Stimulated activated CD8-positive, alpha-beta memory T cell treated with anti-CD3 and anti-CD28 coated beads, Interleukin-7, amount 100 ng/mL, for 1 hour (primary cell): Measurements from ENCODE around the gene SPDYE2.
"Not testable (repeated sequence)": the region's sequence is repeated elsewhere in the genome, so short reads cannot be mapped to it uniquely, and the experiment has no call there.

Experiments used
- DNase-seq, 2 donors: peaks; one replicate each; pipeline ENCODE4 v3.0.0-alpha.2; 2020; ENCODE audit warnings: low read depth in 2 of 2

SPDYE2 gene

DNA sequence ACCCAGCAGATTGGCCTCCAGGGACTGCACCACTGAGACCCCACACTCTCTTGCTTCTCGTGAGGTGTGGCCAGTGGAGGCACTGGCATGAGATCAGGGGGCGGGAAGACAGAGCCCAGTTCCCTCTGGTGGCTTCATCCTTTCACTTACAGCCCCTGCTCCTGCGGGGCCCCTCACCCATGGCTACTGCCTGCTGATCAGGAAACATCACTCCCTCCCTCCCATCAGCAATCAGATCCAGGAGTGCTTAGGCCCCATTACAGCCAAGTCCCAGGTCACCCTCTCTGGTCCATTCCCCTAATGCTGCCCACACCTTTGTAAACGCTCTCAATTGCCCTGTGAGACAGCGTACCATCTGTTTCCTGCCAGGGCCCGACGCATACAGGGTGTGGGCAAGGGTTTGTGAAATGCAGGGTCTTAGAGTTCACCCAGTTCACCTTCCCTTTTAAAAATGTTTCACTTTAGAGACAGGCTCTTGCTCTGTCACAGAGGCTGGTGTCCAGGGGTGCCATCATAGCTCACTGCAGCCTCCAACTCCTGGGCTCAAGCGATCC is 15.9 kb upstream of the SPDYE2 start:
- DNase-seq, result not testable (repeated sequence)

DNA sequence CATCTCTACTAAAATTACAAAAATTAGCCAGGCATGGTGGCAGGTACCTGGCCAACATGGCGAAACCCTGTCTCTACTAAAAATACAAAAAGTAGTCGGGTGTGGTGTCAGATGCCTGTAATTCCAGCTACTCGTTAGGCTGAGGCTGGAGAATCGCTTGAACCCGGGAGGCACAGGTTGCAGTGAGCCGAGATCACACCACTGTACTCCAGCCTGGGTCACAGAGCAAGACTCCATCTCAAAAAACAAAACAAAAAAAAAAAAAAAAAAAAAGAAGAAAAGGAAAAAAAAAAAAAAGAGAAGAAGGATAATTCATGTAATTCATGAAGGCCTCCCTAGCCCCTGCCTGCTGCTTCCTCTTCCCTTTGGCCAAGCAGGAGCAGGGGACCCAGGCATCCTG is 10.4 kb upstream of the SPDYE2 start:
- not testable (repeated sequence) for DNase-seq

DNA sequence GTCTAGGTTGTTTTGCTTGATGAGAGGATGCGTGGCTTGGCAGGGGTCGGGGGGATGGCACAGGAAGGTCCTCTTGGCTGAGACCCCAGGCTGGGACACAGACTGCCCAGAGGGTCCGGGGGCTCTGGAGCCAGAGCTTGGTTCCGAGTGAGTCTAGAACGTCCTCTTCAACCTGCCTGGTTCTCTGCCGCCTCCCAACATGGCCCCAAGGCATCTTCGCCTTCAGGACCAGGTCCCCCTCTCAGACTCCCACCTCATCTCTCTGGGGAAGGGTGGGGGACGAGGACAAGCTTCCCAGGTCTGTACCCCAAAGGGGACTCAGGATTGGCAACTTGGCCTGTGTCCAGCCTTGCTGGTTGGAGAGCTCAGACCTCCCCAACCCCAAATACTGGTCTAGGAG is 8.9 kb upstream of the SPDYE2 start:
- not testable (repeated sequence) for DNase-seq

DNA sequence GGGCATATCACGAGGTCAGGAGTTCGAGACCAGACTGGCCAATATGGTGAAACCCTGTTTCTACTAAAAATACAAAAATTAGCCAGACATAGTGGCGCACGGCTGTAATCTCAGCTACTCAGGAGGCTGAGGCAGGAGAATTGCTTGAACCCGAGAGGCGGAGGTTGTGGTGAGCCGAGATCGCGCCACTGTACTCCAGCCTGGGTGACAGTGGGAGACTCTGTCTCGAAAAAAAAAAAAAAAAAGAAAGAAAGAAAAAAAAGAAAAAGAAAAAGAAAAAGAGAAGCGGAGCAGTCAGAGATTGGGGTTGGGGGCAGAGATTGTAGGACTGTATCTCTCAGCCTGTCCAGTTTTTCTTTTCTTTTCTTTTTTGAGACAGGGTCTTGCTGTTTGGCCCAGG is 8.3 kb upstream of the SPDYE2 start:
- not testable (repeated sequence) for DNase-seq

DNA sequence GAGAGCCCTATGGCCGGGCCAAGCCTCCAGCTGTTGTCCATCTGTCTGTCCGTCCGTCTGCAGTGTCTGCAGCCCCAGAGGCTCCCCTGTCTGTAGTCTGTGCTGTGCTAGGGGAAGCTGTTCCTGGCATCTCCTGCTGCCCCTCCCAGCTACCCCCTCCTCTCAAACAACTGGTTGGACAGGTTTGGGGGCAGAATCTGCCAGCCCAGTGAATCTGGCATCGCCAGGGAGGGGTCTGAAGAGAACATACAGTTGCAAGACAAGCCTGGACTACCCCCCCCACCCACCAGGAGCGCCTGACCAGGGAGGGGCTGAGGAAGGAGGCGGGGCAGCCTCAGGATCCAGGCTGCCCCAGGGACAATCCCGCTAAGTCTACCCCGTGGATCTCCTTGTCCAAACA is 7.4 kb upstream of the SPDYE2 start, which contains the start of gene UPK3BL2:
UPK3BL2 (minus strand) TSS at position 101 of the 400 bp plus-strand sequence; CDS start at position 41, 60 bp downstream.
- not testable (repeated sequence) for DNase-seq

DNA sequence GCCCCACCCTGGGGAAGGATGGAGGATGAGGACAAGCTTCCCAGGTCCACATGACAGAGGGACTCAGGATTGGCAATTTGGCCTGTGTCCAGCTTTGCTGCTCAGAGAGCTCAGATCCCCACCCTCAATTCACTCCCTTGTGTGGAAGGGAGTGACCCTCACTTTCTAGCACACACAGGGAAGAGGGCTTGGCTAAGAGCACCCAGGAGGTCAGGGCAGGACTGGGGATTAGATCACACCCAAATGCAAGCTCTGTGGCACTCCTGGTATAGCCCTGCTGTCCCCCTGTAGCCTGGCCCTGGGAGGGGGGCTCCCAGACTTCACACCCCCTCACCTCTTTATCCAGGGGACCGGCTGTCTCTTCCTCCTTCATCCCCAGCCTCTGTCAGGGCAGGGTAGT is 6.7 kb upstream of the SPDYE2 start:
- not testable (repeated sequence) for DNase-seq

DNA sequence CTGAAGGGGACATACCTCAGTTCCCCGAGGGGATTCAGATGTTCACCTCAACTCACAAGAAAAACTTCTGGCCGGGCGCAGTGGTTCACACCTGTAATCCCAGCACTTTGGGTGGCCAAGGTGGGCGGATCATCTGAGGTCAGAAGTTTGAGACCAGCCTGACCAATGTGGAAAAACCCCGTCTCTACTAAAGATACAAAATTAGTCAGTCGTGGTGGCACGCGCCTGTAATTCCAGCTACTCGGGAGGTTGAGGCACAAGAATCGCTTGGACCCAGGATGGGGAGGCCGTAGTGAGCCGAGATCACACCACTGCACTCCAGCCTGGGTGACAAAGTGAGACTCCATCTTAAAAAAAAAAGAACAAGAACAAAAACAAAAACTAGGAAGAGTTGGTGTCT is 5.7 kb upstream of the SPDYE2 start:
- DNase-seq, result not testable (repeated sequence)

DNA sequence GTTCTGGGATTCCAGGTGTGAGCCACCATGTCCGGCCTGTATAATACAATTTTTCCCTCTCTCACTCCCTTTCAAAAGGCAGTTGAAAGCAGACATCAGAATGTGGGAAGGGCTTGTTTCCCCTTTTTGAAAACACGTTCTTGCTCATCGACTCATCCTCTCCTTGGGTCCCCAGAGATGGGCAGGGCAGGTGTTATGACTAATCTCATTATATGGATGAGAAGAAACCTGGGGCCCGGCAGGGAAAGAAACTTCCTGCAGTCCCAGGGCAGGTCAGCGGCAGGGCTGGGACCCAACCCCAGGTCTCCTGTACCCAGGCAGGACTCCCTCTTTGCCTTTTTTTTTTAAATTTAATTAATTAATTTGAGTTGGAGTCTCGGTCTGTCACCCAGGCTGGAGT is 4.7 kb upstream of the SPDYE2 start:
- DNase-seq, result not testable (repeated sequence)

DNA sequence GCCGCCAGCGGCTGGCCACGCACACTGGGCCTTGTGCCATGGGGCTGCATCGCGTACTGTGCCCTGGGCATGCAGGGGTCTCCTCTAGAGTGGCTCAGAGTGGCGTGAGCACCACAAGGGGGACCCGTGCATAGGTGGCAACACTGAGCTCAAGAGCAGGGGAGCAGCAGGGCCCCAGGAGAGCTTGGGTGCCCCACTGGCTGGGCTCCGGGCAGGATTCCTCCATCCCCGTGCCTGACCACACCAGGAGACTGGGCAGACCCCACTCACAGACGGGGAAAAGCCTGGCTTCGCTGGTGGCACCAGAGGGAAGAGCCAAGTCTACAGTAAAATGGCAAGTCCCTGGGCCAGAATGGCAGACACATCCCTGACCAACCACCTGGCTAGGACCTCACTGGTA is 17.6 kb downstream of the SPDYE2 start:
- not testable (repeated sequence) for DNase-seq

DNA sequence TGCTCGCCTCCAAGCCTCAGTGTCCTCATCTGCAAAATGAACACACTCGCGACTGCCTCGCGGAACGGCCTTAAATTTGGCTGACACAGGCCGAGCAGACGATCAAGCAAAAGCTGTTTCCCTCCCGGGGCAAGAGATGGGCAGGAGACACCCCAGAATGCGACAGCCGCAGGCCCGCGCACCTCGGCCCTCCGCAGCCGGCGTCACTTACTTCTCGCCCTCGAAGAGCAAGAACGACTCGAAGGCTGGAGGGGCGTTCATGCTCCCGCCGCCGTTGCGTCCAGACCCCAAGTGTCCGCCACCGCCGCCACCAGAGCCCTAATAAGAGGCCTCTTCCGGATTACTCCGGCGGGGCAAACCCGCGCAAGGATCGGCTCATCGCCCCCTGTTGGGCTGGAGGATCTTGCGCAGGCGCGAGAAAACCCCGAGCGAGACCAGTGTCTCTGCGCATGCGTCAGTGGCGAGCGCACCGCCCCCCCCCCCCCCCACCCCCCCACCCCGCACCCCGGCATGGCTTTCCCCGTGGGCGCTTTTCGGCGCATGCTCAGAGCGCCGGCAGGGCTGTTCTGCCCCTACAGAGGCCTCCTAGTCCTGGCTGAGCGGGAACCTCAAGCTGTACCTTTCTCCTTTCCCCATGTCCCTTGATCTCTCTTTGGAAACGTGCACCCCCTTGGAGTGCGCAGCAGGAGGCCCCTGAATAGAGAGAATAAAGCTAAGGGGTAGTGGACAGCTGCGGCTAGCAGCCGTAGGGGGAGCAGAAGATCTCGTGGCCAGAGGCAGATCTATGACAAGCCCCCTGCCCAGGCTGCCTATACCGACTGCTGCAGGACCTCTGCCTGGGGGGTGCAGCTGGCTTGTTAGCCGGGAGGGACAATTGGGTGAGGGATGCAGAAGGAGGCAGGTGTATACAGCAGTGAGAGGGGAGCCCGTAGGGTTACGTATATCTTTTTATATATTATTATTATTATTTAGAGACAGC is 21.5 kb downstream of the SPDYE2 start, which contains the start of gene POLR2J3:
POLR2J3 (minus strand) TSS at position 323 of the 979 bp plus-strand sequence; CDS start at position 261, 62 bp downstream.
- DNase-seq, result peak; percentile 95 to 100

DNA sequence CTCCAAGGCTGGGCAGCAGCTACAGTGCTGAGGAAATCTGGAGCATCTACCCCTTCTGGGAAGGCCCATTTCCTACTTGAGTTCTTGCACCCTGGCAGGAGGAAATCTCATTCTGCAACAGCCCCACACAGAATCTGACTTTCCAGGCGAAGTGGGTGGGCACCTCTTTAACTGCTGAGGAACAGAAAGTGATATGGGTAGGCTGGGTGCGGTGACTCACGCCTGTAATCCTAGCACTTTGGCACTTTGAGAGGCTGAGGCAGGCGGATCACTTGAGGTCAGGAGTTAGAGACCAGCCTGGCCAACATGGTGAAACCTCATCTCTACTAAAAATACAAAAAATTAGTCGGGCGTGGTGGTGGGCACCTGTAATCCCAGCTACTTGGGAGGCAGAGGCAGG is 23.6 kb downstream of the SPDYE2 start:
- DNase-seq, result not testable (repeated sequence)

DNA sequence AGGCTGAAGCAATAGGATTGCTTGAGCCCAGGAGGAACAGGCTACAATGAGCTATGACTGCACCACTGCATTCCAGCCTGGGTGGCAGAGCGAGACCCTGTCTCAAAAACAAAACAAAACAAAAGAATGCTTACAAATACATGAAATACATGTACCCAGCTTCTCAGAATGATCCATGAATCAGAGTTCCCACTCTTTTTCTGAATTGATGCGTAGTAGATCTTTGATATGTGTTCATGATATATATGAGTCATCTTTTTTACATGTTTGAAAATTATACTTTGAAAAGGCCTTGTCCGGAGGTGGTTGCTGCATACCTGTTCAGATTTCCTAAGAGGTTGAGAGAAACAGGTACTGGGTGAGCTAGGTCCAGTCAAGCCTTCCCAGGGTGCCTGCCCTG is 25.3 kb downstream of the SPDYE2 start:
- not testable (repeated sequence) for DNase-seq

DNA sequence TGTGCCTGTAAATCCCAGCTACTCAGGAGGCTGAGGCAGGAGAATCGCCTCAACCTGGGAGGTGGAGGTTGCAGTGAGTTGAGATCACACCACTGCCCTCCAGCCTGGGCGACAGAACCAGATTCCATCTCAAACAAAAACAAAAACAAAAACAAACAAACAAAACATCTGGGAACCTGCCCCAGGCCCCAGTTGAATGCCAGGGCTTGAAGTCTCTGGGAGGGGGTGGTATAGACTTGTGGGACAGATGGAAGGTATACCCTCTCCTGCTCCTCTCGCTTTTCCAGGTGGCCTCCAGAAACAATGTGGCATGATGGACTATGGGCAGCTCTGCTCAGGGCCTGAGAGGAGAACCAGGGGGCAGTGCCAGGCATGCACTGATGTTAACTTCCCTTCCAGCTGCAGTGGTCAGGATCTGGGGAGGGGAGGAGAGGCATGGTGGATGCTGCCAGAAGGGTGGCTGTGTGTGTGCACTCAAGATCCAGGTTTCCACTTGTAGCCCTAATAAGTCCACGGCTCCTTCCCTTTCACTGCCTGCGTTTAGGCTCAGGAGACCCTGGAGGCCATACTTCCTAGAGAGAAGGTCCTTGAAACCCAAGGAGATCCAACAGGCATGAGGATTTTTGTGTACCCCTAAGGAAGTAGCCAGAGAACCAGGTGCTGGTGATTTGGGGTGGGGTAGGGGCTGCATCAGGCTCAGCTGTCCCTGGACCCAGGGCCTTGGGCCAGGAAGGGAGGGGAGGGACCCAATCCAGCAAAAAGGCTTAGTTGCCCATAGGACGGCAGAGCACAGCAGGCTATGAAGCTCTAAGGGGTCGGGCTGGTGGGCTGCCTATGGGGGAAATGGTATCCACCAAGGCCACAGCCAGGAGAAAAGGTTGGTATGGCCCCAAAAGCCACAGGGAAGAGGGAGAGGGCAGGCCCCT is 26.6 kb downstream of the SPDYE2 start:
- not testable (repeated sequence) for DNase-seq

DNA sequence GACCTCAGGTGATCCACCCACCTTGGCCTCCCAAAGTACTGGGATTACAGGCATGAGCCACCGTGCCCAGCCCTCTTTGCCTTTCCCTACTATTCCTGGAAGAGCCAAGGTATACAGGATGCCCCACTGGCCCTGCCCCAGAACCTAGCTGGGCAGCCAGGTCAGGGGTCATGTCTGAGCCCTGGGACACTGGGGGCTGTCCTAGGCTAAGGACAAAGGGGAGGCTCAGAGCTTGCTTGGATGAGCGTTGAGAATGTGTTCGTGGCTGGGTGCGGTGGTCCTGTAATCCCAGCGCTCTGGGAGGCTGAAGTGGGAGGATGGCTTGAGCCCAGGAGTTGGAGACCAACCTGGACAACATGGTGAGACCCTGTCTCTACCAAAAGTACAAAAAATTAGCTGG is 27.5 kb downstream of the SPDYE2 start:
- DNase-seq, result not testable (repeated sequence)

DNA sequence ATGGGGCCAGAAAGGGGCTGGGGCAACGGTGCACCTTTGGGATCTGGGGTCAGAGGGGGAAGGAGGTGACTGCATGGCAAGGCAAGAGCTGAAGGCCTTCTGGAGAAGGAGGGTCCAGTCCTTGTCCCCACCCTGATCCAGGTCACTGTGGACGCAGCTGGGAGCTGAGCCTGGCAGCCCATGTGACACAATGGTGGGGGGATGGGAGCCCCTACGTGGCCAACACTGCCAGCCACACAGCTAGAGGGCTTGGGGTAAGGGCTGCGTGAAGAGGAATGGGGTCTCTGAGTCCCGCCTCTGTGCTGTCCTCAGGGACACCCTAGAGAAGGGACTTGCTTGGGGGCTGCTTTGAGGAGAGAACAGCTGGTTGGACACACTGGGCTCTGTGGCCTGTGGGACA is 30.7 kb downstream of the SPDYE2 start:
- DNase-seq, result not testable (repeated sequence)

DNA sequence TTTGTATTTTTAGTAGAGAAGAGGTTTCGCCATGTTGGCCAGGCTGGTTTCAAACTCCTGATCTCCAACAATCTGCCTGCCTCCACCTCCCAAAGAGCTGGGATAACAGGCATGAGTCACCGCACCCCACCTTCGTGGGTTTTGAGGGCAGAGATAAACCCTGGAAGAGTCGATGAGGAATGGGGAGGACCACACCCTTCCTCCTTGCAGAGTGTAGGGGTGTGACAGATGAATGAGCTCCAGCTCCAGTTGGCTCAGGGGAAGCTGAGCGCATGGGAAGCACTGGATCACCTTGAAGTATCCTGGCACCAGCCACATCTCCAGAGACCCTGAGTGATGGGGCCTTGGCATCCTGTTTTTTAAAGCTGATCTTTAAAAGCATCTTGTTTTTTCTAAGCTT is 32.5 kb downstream of the SPDYE2 start:
- DNase-seq, result not testable (repeated sequence)

DNA sequence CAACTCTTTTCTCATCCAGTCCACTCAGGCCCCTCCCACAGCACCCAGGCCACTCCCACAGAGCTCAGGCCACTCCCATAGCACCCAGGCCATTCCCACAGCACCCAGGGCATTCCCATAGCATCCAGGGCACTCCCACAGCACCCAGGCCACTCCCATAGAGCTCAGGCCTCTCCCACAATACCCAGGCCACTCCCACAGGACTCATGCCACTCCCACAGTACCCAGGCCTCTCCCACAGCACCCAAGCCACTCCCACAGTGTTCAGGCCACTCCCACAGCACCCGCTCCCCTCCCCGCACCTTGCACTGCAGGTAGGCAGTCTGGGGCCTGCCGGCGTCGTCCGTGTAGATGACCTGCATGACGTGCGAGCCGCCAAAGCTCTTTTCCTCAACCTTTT is 38.8 kb downstream of the SPDYE2 start:
- not testable (repeated sequence) for DNase-seq

DNA sequence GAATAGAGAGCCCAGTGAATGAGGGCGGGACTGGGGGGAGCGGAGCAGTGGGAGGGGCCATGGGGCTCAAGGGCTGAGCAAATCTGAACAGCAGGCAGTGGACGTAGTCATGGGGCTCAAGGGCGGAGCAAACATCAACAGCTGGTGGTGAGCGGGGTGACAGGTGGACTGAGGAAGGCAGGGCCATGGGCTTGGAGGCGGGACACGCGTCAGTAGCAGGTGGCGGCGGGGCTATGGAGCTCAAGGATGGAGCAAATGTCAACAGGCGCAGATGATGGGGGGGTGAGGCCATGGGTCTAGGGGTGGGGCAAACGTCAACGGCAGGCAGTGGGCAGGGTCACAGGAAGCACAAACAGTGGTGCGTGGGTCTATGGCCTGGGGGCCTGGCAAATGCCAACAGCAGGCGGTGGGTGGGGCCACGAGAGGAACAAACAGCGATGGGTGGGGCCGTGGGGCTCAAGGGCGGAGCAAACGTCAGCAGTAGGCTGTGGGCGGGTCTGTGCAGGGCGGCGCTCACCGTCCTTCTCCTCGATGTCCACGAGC is 41.5 kb downstream of the SPDYE2 start:
- not testable (repeated sequence) for DNase-seq

DNA sequence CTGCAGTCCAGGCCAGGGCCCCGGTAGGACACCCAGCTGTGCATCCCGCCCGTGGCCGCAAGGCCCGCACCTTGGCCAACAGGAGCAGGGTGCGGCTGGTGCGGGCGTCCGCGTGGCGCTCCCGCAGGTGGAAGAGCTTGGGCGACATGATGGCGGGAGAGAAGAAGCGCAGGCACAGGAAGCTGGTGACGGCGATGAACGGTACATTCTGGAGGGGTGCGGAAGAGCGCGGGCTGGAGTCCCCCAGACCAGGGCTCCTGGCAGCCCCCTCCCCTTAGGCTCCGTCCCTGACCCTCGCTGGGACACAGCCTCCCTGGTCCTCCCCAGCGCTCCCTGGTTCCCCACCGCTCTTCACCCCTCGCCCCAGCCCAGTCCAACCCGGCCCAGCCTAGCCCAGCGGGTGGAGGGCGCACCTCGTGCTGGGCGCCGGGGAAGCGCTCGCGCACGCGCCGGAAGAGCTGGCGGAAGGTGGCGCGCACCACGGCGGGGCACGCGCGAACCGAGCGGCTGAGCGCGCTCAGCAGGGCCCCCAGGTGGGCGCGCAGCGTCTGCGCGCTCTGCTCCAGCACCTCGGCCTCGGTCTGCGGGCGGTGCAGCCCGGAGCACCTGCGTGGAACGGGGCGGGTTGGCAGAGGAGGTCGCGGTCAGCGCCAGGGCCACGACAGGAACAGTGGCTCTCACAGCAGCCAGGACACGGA is 42.8 kb downstream of the SPDYE2 start:
- DNase-seq, result not testable (repeated sequence)

DNA sequence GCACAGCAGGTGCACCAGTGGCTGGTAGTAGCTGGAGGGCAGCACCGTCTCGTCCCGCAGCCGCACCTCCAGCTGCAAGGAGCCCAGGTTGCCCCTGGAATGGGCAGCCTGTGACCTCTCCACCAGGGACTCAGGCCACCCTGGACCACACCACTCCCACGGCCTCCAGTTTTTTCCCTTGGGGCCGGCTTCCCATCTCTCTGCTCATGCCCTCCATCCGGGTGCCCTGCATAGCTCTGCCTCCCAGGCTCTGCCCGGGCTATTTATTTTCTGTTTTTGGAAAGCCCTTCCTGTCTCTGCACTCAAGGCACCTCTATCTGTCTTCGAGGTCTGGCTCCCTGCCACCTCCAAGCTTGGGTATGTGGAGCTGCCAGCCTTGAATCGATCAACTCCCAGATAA is 45.0 kb downstream of the SPDYE2 start:
- not testable (repeated sequence) for DNase-seq

DNA sequence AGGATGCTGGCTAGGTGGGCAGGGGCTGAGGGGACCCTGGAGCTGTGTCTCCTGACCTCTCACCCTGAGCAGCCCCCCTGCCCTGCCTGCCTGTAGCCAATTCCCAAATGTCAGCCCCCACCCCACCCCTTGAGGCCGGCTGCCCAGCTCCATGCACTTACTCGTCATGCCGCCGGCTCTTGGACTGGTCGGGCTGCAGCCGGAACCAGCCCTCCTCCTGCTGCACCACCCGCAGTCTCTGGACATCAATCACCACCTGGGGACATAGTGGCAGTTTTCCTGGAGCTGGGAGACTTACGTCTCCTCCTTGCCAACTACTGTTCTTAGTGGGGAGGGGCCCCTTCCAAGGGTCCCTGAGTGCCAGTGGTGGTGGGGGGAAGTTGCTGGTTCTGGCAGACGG is 48.7 kb downstream of the SPDYE2 start:
- DNase-seq, result not testable (repeated sequence)
